OCI-LY1 (cell line): ENCODE results near the gene LYPD6.

ENCODE experiments used
- H2AFZ ChIP-seq: fragments of 200-600 bp; sonication (generic), shearing (Covaris generic); 2 replicates; pipeline ENCODE4 v1.6.0; 2014; ENCODE audit warnings: antibody characterized with exemption, mild to moderate bottlenecking, low read length
- H3F3A ChIP-seq: fragments of 200-600 bp; sonication (generic), shearing (Covaris generic); 2 replicates; pipeline ENCODE4 v1.6.0; 2014; ENCODE audit warnings: mild to moderate bottlenecking, antibody characterized with exemption, low read length, moderate library complexity; ENCODE audit not compliant: insufficient read depth
- H3K27ac ChIP-seq: fragments of 200-600 bp; sonication (generic); 2 replicates; pipeline ENCODE4 v1.5.1; 2014; ENCODE audit warnings: low read length, mixed run types, mild to moderate bottlenecking, low read depth; ENCODE audit not compliant: poor library complexity, severe bottlenecking
- H3K27me3 ChIP-seq: fragments of 200-600 bp; sonication (generic); 2 replicates; pipeline ENCODE4 v1.6.0; 2014; ENCODE audit warnings: antibody characterized with exemption, mild to moderate bottlenecking, low read length, moderate library complexity; ENCODE audit not compliant: insufficient read depth
- H3K36me3 ChIP-seq: fragments of 200-600 bp; sonication (generic); 2 replicates; pipeline ENCODE4 v1.6.1; 2014; ENCODE audit warnings: mild to moderate bottlenecking, antibody characterized with exemption, low read length, moderate library complexity, mixed read lengths; ENCODE audit not compliant: insufficient read depth
- H3K4me1 ChIP-seq: fragments of 200-600 bp; sonication (generic); 2 replicates; pipeline ENCODE4 v1.5.1; 2014; ENCODE audit warnings: mild to moderate bottlenecking, low read length, moderate library complexity; ENCODE audit not compliant: insufficient read depth, severe bottlenecking
- H3K4me2 ChIP-seq: fragments of 200-600 bp; sonication (generic), shearing (Covaris generic); 2 replicates; pipeline ENCODE4 v1.6.1; 2014; ENCODE audit warnings: low read length
- H3K4me3 ChIP-seq: fragments of 200-600 bp; sonication (generic); 2 replicates; pipeline ENCODE4 v1.5.1; 2014; ENCODE audit warnings: low read length, low read depth, mild to moderate bottlenecking, mixed read lengths; ENCODE audit not compliant: poor library complexity, severe bottlenecking
- H3K79me2 ChIP-seq: fragments of 200-600 bp; shearing (Covaris generic); 2 replicates; pipeline ENCODE4 v1.6.1; 2016; ENCODE audit warnings: mixed run types, low read length, mixed read lengths; ENCODE audit not compliant: insufficient read depth
- H3K9ac ChIP-seq: fragments of 200-600 bp; sonication (generic), shearing (Covaris generic); 2 replicates; pipeline ENCODE4 v1.6.1; 2014; ENCODE audit warnings: mild to moderate bottlenecking, low read length, mixed read lengths
- H3K9me2 ChIP-seq: fragments of 200-600 bp; sonication (generic), shearing (Covaris generic); 2 replicates; pipeline ENCODE4 v1.6.1; 2014; ENCODE audit warnings: low read depth, mild to moderate bottlenecking, low read length, mixed read lengths
- H3K9me3 ChIP-seq: fragments of 200-600 bp; shearing (Covaris generic); 2 replicates; pipeline ENCODE4 v1.6.1; 2014; ENCODE audit warnings: low read length, mixed read lengths
- H4K20me1 ChIP-seq: fragments of 200-600 bp; sonication (generic), shearing (Covaris generic); 2 replicates; pipeline ENCODE4 v1.6.0; 2016; ENCODE audit warnings: mild to moderate bottlenecking, low read length; ENCODE audit not compliant: insufficient read depth
- EZH2 ChIP-seq: fragments of 200-600 bp; sonication (generic), shearing (Covaris generic); IDR thresholded peaks from 2 replicates; pipeline ENCODE4 v1.8.0; 2017; ENCODE audit warnings: borderline replicate concordance, mixed run types, mild to moderate bottlenecking, antibody characterized with exemption, low read length, moderate library complexity, mixed read lengths
- TF ChIP-seq, protein P1 (sequence below): fragments of 200-600 bp; sonication (generic), shearing (Covaris generic); IDR thresholded peaks from 2 replicates; pipeline ENCODE4 v1.5.1; 2017; ENCODE audit warnings: mild to moderate bottlenecking, antibody characterized with exemption, low read length, moderate library complexity, mixed read lengths

Gene LYPD6

DNA sequence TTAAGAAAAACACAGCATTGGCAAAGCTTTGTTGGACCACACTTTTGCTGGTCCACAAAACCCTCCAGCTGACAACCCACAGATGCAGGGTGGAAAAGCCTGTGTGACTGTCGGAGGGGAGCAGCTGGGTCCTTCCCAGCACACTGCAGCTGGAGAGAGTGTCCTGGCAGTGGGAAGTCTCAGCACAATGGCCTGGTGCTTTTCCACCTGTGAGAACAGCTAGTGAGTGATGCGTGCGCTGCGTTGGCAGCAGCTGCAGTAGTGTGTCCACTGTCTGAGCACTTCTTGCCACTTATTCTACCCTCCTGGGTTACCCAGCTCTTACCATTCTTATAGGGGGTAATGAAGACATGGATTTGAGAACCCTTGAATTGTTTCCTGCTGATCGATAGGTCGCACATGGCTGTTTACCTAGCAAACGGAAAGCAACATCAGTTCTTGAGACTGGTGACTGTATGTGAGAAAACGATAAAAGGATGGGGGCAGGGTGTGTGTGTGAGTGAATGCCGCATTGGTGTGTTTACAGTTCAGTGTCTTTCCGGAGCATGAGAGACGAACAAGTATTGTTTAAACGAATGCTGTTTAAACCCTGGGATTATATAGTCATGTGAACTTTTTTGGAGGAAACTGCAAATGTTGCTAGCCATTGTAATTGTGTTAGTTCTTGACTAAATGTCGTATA is 69.7 kb downstream of the LYPD6 start:
- Histone ChIP-seq H3K79me2 (no peaks in the 10 kb centered on the region), H3K9ac (no peak overlapping the region), H2AFZ (no peak overlapping the region), H3K9me3 (no peaks in the 10 kb centered on the region), H3K36me3 (no peaks in the 10 kb centered on the region), H3K4me2 (no peak overlapping the region), H3K27ac (no peak overlapping the region), H3F3A (no peaks in the 10 kb centered on the region), H3K27me3 (no peaks in the 10 kb centered on the region), H3K4me3 (no peak overlapping the region), H4K20me1 (no peaks in the 10 kb centered on the region), H3K4me1 (no peaks in the 10 kb centered on the region), H3K9me2 (no peaks in the 10 kb centered on the region)
- TF ChIP-seq EZH2: no peak
- TF ChIP-seq, protein P1, sequence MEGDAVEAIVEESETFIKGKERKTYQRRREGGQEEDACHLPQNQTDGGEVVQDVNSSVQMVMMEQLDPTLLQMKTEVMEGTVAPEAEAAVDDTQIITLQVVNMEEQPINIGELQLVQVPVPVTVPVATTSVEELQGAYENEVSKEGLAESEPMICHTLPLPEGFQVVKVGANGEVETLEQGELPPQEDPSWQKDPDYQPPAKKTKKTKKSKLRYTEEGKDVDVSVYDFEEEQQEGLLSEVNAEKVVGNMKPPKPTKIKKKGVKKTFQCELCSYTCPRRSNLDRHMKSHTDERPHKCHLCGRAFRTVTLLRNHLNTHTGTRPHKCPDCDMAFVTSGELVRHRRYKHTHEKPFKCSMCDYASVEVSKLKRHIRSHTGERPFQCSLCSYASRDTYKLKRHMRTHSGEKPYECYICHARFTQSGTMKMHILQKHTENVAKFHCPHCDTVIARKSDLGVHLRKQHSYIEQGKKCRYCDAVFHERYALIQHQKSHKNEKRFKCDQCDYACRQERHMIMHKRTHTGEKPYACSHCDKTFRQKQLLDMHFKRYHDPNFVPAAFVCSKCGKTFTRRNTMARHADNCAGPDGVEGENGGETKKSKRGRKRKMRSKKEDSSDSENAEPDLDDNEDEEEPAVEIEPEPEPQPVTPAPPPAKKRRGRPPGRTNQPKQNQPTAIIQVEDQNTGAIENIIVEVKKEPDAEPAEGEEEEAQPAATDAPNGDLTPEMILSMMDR: no peak

DNA sequence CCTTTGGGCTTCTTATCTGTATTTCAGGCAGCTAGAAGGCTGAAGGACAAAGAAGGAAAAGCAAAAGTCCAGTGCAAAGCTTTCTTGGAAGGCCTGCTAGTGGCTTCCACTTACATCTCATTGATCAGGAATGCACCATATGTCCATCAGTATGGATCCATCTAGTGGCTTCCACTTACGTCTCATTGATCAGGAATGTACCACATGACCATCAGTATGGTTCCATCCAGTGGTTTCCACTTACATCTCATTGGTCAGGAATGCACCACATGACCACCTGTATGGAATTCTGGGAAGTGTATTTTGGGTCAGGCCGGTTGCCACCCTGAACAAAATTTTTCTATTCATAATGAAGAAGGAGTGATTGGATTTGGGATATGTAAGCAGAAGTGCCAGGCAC is 70.6 kb downstream of the LYPD6 start:
- TF ChIP-seq EZH2: no peak
- TF ChIP-seq, protein P1: no peak
- no peak overlapping the region for H3K9ac ChIP-seq
- H3K9me3 ChIP-seq: no peaks in the 10 kb centered on the region
- no peaks in the 10 kb centered on the region for H3K9me2 ChIP-seq
- H3F3A ChIP-seq: no peaks in the 10 kb centered on the region
- H3K27ac ChIP-seq: no peak overlapping the region
- no peak overlapping the region for H3K4me2 ChIP-seq
- H3K4me3 ChIP-seq: no peak overlapping the region
- H3K79me2 ChIP-seq: no peaks in the 10 kb centered on the region
- H3K27me3 ChIP-seq: no peaks in the 10 kb centered on the region
- H4K20me1 ChIP-seq: no peaks in the 10 kb centered on the region
- no peak overlapping the region for H2AFZ ChIP-seq
- H3K4me1 ChIP-seq: no peaks in the 10 kb centered on the region
- no peaks in the 10 kb centered on the region for H3K36me3 ChIP-seq

DNA sequence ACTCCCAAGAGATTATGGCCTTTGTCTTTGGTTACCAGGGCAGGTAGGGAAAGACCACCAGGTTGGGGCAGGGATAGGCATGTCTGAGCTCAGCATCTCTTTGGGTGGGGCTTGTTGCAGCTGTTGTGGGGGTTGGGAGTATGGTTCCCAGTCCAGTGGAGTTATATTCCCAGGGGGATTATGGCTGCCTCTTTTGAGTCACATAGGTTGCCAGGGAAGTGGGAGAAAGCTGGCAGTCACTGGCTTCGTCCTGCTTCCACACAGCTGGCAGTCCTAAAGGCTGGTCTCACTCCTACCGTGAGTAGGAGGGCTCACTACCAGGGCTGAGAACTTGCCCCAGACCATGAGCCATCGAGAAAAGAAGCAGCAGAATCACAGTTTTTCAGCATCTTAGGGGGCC is 79.1 kb downstream of the LYPD6 start:
- TF ChIP-seq EZH2: no peak
- TF ChIP-seq, protein P1: no peak
- no peaks in the 10 kb centered on the region for H3K9me3 ChIP-seq
- H3K4me1 ChIP-seq: no peaks in the 10 kb centered on the region
- no peak overlapping the region for H2AFZ ChIP-seq
- no peaks in the 10 kb centered on the region for H3K27me3 ChIP-seq
- H3K4me3 ChIP-seq: no peak overlapping the region
- H3K9ac ChIP-seq: no peak overlapping the region
- H3K36me3 ChIP-seq: no peaks in the 10 kb centered on the region
- H4K20me1 ChIP-seq: no peaks in the 10 kb centered on the region
- H3F3A ChIP-seq: no peaks in the 10 kb centered on the region
- H3K79me2 ChIP-seq: no peaks in the 10 kb centered on the region
- H3K4me2 ChIP-seq: no peak overlapping the region
- no peak overlapping the region for H3K27ac ChIP-seq
- H3K9me2 ChIP-seq: no peaks in the 10 kb centered on the region
